Stimulated activated CD8-positive, alpha-beta memory T cell treated with anti-CD3 and anti-CD28 coated beads, Interleukin-12 subunit alpha, Interleukin-12 subunit beta, amount 100 ng/mL, for 1 hour (primary cell): ENCODE measurements around the gene HM13.
"Not testable (repeated sequence)": the region's sequence is repeated elsewhere in the genome, so short reads cannot be mapped to it uniquely, and the experiment has no call there.

ENCODE experiments used
- DNase-seq: peaks from one replicate; pipeline ENCODE4 v3.0.0-alpha.2; 2020; ENCODE audit warnings: low read depth

The HM13 gene

GRCh38 chr20:31502884-31503673 lies 11.2 kb upstream of the HM13 start:
- peak; percentile 64 for DNase-seq

DNA sequence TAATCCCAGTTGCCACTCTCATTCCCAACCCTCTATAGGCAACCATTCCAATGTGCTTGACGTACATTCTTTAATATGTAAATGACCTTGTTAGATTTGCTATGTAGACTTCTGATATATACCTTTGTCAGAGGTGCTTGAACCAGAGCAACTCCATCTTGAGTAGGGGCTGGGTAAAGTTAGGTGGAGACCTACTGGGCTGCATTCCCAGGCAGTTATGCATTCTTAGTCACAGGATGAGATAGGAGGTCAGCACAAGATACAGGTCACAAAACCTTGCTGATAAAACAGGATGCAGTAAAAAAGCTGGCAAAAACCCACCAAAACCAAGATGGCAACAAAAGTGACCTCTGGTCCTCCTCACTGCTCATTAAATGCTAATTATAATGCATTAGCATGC lies 8.3 kb upstream of the HM13 start:
- no peak for DNase-seq

DNA sequence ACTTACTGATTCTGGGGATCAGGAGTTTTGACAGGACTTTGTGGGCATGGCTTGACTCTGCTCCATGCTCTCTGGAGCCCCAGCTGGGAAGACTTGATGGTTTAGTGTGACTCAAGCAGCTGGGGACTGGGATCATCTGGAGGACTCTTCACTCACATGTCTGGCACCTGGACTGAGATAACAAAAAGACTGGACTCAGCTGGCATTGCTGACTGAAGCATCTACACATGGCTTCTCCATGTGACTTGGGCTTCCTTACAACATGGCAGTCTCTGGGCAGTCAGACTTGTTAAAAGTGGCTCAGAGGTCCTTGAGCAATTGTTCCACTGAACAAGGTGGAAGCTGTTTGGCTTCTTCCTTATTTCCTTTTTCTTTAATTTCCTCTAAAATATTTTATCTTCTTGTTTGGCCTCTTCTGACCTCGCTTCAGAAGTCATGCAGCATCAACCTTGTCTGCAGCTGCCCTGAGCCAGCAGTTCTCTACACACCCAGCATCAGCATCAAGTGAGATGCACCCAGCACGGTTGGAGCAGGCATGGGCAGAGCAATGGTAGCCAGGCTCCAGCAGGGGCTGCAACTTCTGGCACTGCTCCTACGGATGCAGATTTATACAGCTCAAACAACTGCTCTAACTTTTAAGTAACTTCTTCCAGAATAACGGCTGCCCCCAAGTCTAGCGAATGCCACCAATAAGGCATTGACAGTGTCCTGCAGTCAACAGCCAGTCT lies 5.6 kb upstream of the HM13 start:
- DNase-seq = no peak

GRCh38 chr20:31515072-31515774 lies 981 bp downstream of the HM13 start:
- no peak for DNase-seq

DNA sequence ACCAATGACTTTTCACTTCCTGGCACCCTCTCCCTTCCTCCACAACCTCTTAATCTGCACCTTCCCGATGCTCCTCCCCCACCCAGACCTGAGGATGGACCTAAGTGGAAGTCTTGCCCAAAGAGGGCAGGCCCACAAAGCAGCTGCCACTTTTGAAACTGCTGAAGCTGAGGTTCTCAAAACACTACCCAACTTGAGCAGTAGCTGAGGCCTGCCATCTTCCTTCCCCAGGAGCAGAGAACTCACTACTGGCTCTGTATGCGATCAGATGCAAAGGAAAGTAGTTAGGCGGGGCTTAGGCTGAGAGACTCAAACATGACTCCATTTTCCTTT lies 1.5 kb downstream of the HM13 start:
- no peak for DNase-seq

- no peak for DNase-seq
Observed at GRCh38 chr20:31516166-31516565, 1.9 kb downstream of the HM13 start.

- DNase-seq = no peak
Observed at GRCh38 chr20:31516651-31517050, 2.4 kb downstream of the HM13 start.

GRCh38 chr20:31517373-31517772 lies 3.1 kb downstream of the HM13 start:
- no peak for DNase-seq

DNA sequence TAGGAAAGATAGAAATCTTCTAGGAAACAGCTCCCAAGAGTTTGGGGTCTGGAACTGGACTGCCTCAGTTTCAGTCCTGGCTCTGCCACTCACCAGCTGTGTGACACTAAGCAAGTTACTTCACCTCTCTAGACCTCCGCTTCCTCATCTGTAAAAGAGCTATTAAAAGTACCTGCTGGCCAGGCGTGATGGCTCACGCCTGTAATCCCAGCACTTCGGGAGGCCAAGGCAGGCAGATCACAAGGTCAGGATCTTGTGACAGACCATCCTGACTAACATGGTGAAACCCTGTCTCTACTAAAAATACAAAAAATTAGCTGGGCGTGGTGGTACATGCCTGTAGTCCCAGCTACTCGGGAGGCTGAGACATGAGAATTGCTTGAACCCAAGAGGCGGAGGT lies 7.0 kb downstream of the HM13 start:
- DNase-seq = not testable (repeated sequence)

- DNase-seq = no peak
Observed at GRCh38 chr20:31522731-31523130, 8.5 kb downstream of the HM13 start.

- DNase-seq = no peak
Observed at GRCh38 chr20:31523361-31524283, 9.4 kb downstream of the HM13 start.

- no peak for DNase-seq
Observed at GRCh38 chr20:31527266-31527665, 13.0 kb downstream of the HM13 start.

GRCh38 chr20:31535298-31535697 lies 21.1 kb downstream of the HM13 start:
- DNase-seq = no peak

DNA sequence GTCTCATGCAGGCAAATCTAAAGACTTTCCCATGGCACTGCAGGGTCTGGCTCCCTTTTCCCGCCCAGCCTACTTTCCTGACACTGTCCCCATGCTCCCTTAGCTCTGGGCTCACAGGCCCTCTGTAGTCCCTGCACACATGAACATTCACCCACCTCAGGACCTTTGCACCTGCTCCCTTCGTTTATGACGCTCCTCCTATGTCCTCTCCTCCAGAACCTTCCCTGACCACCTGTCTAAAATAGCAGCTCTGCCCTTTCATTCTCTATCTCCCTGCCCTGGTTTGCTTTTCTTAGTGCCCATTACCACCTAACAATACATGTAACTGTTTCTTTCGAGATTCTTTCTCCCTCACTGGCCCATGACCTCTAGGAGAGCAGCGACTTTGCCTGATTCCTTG lies 22.3 kb downstream of the HM13 start:
- DNase-seq = no peak

- DNase-seq = no peak
Observed at GRCh38 chr20:31537116-31537871, 23.1 kb downstream of the HM13 start.

- no peak for DNase-seq
Observed at GRCh38 chr20:31537890-31538289, 23.6 kb downstream of the HM13 start.

- no peak for DNase-seq
Observed at GRCh38 chr20:31538326-31538725, 24.1 kb downstream of the HM13 start.

GRCh38 chr20:31539636-31540035 lies 25.4 kb downstream of the HM13 start:
- not testable (repeated sequence) for DNase-seq

GRCh38 chr20:31540406-31540805 lies 26.2 kb downstream of the HM13 start:
- no peak for DNase-seq

DNA sequence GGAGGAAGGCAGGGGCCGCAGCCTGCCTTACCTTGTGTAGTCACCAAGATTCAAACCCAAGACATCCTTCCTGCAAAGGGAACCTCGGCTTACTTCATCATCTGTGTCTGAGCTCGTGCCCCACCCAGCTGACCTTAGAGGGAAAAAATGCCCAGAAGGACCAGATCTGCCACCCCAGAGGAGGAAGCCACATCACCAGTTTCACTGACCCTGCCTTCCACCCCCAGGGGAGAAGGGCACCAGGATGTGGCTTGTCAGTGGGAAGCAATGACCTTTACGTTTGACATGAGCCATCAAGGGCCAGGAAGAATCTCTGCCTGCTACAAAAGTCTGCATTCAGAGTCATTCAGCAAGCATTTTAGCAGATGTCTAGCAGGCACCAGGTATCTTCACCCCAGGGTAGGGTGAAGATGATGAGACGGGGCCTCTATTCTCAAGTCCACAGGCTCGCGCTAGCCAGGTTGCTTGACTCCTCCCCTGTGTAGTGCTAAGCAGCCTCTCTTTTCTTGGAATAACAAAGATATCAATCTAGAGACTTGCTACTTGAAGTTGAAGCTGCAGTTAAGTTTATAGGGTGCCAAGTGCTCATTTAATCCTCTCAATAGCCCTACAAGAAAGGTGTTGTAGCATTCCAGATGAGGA lies 28.1 kb downstream of the HM13 start:
- DNase-seq = no peak

- no peak for DNase-seq
Observed at GRCh38 chr20:31542963-31543362, 28.7 kb downstream of the HM13 start.
